ENCODE data around the gene SOS2.
"Not testable (repeated sequence)": the region's sequence is repeated elsewhere in the genome, so short reads cannot be mapped to it uniquely, and the experiment has no call there.

Gene SOS2

DNA sequence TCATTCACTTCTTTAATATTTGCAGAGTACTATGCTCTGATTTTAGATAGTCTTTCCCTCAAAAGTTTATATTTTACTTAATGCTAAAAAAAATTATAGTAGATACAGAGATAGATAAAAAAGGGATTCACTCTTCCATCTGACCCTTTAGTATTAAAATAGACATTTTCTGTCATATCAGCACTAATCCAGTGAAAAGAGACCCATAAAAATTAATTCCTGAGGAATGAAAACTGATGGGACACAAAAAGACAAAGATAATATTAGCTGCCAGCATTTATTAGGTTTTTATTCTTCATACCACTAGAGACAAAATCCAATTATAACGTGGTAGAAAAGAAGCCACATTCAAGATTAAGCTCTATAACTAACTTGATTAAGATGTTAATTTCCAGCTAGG, 45.3 kb downstream of the SOS2 start:
- Histone ChIP-seq H3K4me3 (no peak overlapping the region), H3K4me1 (no peaks in the 10 kb centered on the region), H3K36me3 (peaks cover 25 to 53% (median 45%) of the 10 kb centered on the region in 3 donors), H3K9me3 (no peaks in the 10 kb centered on the region), H3K27ac (no peak overlapping the region), H3K27me3 (no peaks in the 10 kb centered on the region)
- TF ChIP-seq, protein P1, sequence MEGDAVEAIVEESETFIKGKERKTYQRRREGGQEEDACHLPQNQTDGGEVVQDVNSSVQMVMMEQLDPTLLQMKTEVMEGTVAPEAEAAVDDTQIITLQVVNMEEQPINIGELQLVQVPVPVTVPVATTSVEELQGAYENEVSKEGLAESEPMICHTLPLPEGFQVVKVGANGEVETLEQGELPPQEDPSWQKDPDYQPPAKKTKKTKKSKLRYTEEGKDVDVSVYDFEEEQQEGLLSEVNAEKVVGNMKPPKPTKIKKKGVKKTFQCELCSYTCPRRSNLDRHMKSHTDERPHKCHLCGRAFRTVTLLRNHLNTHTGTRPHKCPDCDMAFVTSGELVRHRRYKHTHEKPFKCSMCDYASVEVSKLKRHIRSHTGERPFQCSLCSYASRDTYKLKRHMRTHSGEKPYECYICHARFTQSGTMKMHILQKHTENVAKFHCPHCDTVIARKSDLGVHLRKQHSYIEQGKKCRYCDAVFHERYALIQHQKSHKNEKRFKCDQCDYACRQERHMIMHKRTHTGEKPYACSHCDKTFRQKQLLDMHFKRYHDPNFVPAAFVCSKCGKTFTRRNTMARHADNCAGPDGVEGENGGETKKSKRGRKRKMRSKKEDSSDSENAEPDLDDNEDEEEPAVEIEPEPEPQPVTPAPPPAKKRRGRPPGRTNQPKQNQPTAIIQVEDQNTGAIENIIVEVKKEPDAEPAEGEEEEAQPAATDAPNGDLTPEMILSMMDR (IDR thresholded peaks at IDR 0.05): no peak
- DNase-seq: no peak
- intact Hi-C loops (cut with DNase I; ENCODE audit: low total_unique reads): no loop called here

DNA sequence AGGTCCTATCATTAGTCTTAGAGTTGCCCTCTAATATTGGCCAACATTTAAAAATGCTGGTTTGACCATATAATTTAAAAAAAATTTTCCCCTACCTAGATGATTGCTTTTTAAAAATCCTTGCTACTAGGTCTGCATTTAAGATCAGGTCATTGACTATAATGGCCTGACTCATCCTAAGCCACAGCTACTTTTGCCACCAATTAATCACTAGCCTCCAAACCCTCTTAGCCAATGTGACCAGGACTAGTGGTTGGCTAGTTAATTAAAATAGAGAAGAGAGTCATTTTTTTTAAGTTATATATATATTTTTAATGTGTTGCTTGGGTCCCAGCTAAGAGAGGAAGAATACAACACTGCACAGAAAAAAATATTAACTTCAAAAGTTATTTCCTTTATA, 57.5 kb downstream of the SOS2 start:
- no peaks in the 10 kb centered on the region for H3K4me1 ChIP-seq
- H3K36me3 ChIP-seq: peaks cover 25 to 46% (median 27%) of the 10 kb centered on the region in 3 donors
- H3K27me3 ChIP-seq: no peaks in the 10 kb centered on the region
- no peak overlapping the region for H3K27ac ChIP-seq
- DNase-seq: no peak
- intact Hi-C loops (cut with DNase I; ENCODE audit: low total_unique reads): no loop called here
- TF ChIP-seq, protein P1 (IDR thresholded peaks at IDR 0.05): no peak
- no peaks in the 10 kb centered on the region for H3K9me3 ChIP-seq
- H3K4me3 ChIP-seq: no peak overlapping the region

DNA sequence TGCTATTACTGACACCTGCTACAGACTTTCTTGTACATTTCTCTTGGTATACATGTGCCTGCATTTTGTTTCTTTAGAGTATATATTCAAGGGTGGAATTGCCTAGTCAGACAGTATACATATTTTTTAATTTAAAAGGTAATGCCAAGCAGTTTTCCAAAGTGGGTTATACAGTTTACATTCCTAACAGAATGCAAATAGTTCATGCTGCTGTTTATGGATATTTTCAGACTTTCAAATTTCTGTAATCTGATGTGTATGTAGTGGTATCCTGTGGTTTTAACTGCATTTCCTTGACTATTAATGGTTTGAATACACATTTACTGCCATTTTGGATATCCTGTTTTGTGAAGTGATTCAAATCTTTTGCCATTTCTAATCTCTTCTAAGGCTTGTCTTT, 59.5 kb downstream of the SOS2 start:
- Histone ChIP-seq H3K4me3 (no peak overlapping the region), H3K27ac (no peak overlapping the region), H3K27me3 (no peaks in the 10 kb centered on the region), H3K9me3 (no peaks in the 10 kb centered on the region), H3K36me3 (peaks cover 10 to 35% (median 11%) of the 10 kb centered on the region in 3 donors), H3K4me1 (no peaks in the 10 kb centered on the region)
- no peak for DNase-seq
- TF ChIP-seq, protein P1 (IDR thresholded peaks at IDR 0.05): no peak
- intact Hi-C loops (cut with DNase I; ENCODE audit: low total_unique reads): no loop called here

DNA sequence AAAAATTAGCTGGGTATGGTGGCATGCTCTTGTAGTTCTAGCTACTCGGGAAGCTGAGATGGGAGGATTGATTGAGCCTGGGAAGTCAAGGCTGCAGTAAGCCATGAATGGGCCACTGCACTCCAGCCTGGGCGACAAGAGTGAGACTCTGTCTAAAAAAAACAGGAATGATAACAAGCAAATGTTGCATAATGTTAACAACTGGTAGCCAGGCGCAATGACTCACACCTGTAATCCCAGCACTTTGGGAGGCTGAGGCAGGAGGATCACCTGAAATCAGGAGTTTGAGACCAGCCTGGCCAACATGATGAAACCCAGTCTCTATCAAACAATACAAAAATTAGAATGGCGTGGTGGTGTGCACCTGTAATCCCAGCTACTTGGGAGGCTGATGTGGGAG, 64.0 kb downstream of the SOS2 start:
- intact Hi-C loops (cut with DNase I; ENCODE audit: low total_unique reads); H3K27ac ChIP-seq; DNase-seq; H3K27me3 ChIP-seq; H3K4me3 ChIP-seq; H3K9me3 ChIP-seq; H3K4me1 ChIP-seq: not testable (repeated sequence)
- peaks cover 0 to 12% (median 3%) of the 10 kb centered on the region in 3 donors for H3K36me3 ChIP-seq

DNA sequence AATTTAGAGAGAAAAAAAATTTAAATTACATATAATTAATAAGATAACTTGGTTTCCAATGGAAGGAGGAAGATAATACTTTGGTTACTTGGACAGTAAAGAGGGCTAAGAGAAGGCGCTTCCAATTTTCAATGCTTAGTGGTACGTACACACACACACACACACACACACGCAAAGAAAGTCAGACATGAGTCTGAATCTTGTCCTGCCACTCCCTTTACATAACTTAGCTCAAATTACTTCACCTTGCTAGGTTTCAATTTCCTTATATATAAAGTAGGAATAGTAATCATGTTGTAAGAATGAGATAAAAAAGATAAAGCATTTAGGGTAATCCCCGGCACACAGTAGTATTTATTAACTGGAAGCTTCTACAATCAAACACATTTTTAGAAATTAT, 75.3 kb downstream of the SOS2 start:
- DNase-seq: no peak
- H3K9me3 ChIP-seq: no peaks in the 10 kb centered on the region
- H3K4me3 ChIP-seq: no peak overlapping the region
- H3K27me3 ChIP-seq: no peaks in the 10 kb centered on the region
- peaks cover 43 to 89% (median 62%) of the 10 kb centered on the region in 3 donors for H3K36me3 ChIP-seq
- H3K4me1 ChIP-seq: no peaks in the 10 kb centered on the region
- no peak overlapping the region for H3K27ac ChIP-seq
- intact Hi-C loops (cut with DNase I; ENCODE audit: low total_unique reads): no loop called here
- TF ChIP-seq, protein P1 (IDR thresholded peaks at IDR 0.05): no peak

DNA sequence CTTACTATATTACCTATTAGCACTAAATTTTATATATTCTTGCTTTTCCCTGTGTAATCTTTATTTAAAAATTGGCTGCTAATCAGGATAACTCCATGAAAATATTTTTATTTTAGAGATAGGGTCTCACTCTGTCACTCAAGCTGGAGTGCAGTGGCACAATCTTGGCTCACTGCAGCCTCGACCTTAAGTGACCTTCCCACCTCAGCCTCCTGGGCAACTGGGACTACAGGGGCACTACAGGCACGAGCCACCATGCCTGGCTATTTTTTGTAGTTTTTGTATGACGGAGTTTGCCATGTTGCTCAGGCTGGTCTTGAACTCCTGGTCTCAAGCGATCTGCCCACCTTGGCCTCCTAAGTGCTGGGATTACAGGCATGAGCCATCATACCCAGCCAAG, 82.6 kb downstream of the SOS2 start:
- no peaks in the 10 kb centered on the region for H3K27me3 ChIP-seq
- peaks cover 31 to 73% (median 49%) of the 10 kb centered on the region in 3 donors for H3K36me3 ChIP-seq
- TF ChIP-seq, protein P1 (IDR thresholded peaks at IDR 0.05): no peak
- H3K4me1 ChIP-seq: no peaks in the 10 kb centered on the region
- H3K4me3 ChIP-seq: no peak overlapping the region
- H3K27ac ChIP-seq: no peak overlapping the region
- DNase-seq: no peak
- intact Hi-C loops (cut with DNase I; ENCODE audit: low total_unique reads): no loop called here
- H3K9me3 ChIP-seq: no peaks in the 10 kb centered on the region
